Karpas-422 (cell line): ENCODE data around the gene AGO3. TPM values are rescaled to one million over a fixed set of nuclear protein-coding genes. Genes with fewer than 3 reads are reported as not detected.

ENCODE experiments used
- DNase-seq: peaks from one replicate; pipeline ENCODE4 v3.0.0-alpha.2; 2015
- H2AFZ ChIP-seq: fragments of 200-600 bp; sonication (generic); 2 replicates; pipeline ENCODE4 v1.6.1; 2014; ENCODE audit warnings: antibody characterized with exemption, low read length, mixed read lengths
- H3K27ac ChIP-seq: fragments of 200-600 bp; sonication (generic); 2 replicates; pipeline ENCODE4 v1.5.1; 2014; ENCODE audit warnings: mild to moderate bottlenecking, low read length, moderate library complexity
- H3K27me3 ChIP-seq: fragments of 200-600 bp; sonication (generic); 2 replicates; pipeline ENCODE4 v1.6.1; 2014; ENCODE audit warnings: low read length, mixed read lengths
- H3K36me3 ChIP-seq: fragments of 200-600 bp; sonication (generic); 2 replicates; pipeline ENCODE4 v1.6.1; 2014; ENCODE audit warnings: low read length, mixed read lengths; ENCODE audit not compliant: insufficient read depth
- H3K4me1 ChIP-seq: fragments of 200-600 bp; sonication (generic); 2 replicates; pipeline ENCODE4 v1.6.1; 2014; ENCODE audit warnings: mild to moderate bottlenecking, low read length, mixed read lengths
- H3K4me2 ChIP-seq: fragments of 200-600 bp; sonication (generic); 2 replicates; pipeline ENCODE4 v1.6.1; 2014; ENCODE audit warnings: low read length, low read depth, mild to moderate bottlenecking; ENCODE audit not compliant: poor library complexity, severe bottlenecking
- H3K4me3 ChIP-seq: fragments of 200-600 bp; sonication (generic); 2 replicates; pipeline ENCODE4 v1.5.1; 2014; ENCODE audit warnings: mild to moderate bottlenecking, antibody characterized with exemption, low read length, mixed read lengths
- H3K79me2 ChIP-seq: fragments of 200-600 bp; sonication (generic); 2 replicates; pipeline ENCODE4 v1.6.1; 2014; ENCODE audit warnings: mild to moderate bottlenecking, low read length, mixed read lengths
- H3K9ac ChIP-seq: fragments of 200-600 bp; sonication (generic); 2 replicates; pipeline ENCODE4 v1.6.0; 2014; ENCODE audit warnings: low read length
- H3K9me2 ChIP-seq: fragments of 200-600 bp; sonication (generic), shearing (Covaris generic); replicated peaks from 2 replicates; pipeline ENCODE4 v1.6.0; 2014; ENCODE audit warnings: mild to moderate bottlenecking, low read length, moderate library complexity; ENCODE audit not compliant: insufficient read depth
- H3K9me3 ChIP-seq: fragments of 300-700, 200-600 bp; sonication (generic); 2 replicates; pipeline ENCODE4 v1.6.1; 2014; ENCODE audit warnings: low read length, mixed read lengths
- H4K20me1 ChIP-seq: fragments of 200-600 bp; sonication (generic); 2 replicates; pipeline ENCODE4 v1.6.1; 2014; ENCODE audit warnings: mild to moderate bottlenecking, antibody characterized with exemption, low read length, low read depth; ENCODE audit not compliant: insufficient read depth
- total RNA-seq: library from RNA; depleted of rRNA; stranded (reverse); fragments of >200 nt; shearing (Covaris generic); gene quantifications from 2 replicates; pipeline ENCODE4 v1.2.3, GENCODE V29; 2014; ENCODE audit warnings: low replicate concordance

AGO3 gene
- total RNA-seq, 1 experiment from 2014 or later: 46.8 TPM

DNA sequence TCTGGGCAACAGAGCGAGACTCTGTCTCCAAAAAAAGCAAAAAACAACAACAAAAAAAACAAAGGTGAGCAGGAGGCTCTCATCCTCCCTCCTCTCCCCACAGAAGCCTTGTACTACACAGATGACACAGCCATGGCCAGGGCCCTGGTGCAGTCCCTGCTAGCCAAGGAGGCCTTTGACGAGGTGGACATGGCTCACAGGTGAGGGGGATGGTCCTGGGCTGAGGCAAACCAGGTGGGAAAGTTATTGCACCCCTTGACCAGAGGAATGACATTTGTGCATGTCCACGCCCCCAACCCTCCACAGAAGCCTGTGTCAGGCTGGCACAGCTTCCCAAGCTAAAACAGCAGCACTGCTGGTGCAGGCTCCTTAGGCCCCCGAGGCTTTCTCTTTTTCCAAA, 160.2 kb downstream of the AGO3 start:
- Histone ChIP-seq H3K4me1 (peaks cover 22% of the 10 kb centered on the region), H2AFZ (no peak overlapping the region), H3K4me3 (no peak overlapping the region), H3K9ac (no peak overlapping the region), H4K20me1 (0 out of 2 replicates have a peak, but pooled peaks cover 13% of the 10 kb centered on the region), H3K36me3 (peaks cover 8% of the 10 kb centered on the region; the same call in 1 of the 2 replicates), H3K4me2 (no peak overlapping the region), H3K9me3 (no peaks in the 10 kb centered on the region), H3K27ac (no peak overlapping the region), H3K27me3 (no peaks in the 10 kb centered on the region), H3K9me2 (no peaks in the 10 kb centered on the region), H3K79me2 (peaks cover 22% of the 10 kb centered on the region)
- no peak for DNase-seq

DNA sequence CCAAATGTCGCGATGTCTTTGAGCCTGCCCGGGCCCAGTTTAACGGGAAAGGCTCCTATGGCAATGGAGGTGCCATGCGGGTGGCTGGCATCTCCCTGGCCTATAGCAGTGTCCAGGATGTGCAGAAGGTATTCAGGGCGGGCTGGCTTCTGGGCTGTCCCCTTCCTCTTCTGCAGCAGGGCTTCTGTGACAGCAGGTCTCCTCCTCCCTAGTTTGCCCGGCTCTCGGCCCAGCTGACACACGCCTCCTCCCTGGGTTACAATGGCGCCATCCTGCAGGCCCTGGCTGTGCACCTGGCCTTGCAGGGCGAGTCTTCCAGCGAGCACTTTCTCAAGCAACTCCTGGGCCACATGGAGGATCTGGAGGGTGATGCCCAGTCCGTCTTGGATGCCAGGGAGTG, 160.8 kb downstream of the AGO3 start:
- no peaks in the 10 kb centered on the region for H3K9me3 ChIP-seq
- no peak overlapping the region for H3K4me3 ChIP-seq
- H3K4me1 ChIP-seq: peaks cover 27% of the 10 kb centered on the region
- no peak overlapping the region for H3K9ac ChIP-seq
- H2AFZ ChIP-seq: no peak overlapping the region
- peaks cover 22% of the 10 kb centered on the region for H3K79me2 ChIP-seq
- no peak overlapping the region for H3K27ac ChIP-seq
- no peak for DNase-seq
- H4K20me1 ChIP-seq: 0 out of 2 replicates have a peak, but pooled peaks cover 13% of the 10 kb centered on the region
- H3K9me2 ChIP-seq: no peaks in the 10 kb centered on the region
- H3K4me2 ChIP-seq: no peak overlapping the region
- H3K27me3 ChIP-seq: no peaks in the 10 kb centered on the region
- peaks cover 8% of the 10 kb centered on the region; the same call in 1 of the 2 replicates for H3K36me3 ChIP-seq

DNA sequence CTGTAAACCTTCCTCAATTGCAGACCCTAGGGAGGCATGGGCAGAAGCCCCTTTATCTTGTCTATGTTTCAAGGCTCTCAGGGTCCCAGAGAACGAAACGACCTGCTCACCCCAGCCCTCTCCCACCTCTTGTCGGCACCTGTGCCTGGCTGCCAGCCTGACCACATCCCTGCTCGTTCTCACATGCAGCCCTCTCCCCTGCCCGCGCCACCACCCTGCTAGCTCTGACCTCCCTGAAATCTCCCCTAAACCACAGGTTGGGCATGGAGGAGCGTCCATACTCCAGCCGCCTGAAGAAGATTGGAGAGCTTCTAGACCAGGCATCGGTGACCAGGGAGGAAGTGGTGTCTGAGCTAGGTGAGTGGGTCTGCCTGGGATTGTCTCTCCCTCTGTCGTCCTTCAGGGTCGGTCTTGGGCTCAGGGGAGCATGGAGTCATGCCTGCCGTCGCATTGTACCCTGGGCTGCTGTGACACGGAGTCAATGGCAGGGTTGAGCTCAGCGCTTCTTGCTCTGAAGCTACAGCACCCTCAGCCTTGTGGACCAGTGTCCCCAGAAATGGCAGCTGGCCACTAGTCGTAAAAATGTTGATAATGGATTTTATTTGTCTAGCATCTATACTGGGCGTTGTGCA, 161.4 kb downstream of the AGO3 start:
- DNase-seq: no peak
- no peak overlapping the region for H2AFZ ChIP-seq
- no peaks in the 10 kb centered on the region for H3K9me2 ChIP-seq
- no peak overlapping the region for H3K4me3 ChIP-seq
- peaks cover 8% of the 10 kb centered on the region; the same call in 1 of the 2 replicates for H3K36me3 ChIP-seq
- H4K20me1 ChIP-seq: 0 out of 2 replicates have a peak, but pooled peaks cover 13% of the 10 kb centered on the region
- no peak overlapping the region for H3K4me2 ChIP-seq
- H3K79me2 ChIP-seq: peaks cover 22% of the 10 kb centered on the region
- no peak overlapping the region for H3K27ac ChIP-seq
- peaks cover 27% of the 10 kb centered on the region for H3K4me1 ChIP-seq
- no peaks in the 10 kb centered on the region for H3K9me3 ChIP-seq
- no peaks in the 10 kb centered on the region for H3K27me3 ChIP-seq
- H3K9ac ChIP-seq: no peak overlapping the region

DNA sequence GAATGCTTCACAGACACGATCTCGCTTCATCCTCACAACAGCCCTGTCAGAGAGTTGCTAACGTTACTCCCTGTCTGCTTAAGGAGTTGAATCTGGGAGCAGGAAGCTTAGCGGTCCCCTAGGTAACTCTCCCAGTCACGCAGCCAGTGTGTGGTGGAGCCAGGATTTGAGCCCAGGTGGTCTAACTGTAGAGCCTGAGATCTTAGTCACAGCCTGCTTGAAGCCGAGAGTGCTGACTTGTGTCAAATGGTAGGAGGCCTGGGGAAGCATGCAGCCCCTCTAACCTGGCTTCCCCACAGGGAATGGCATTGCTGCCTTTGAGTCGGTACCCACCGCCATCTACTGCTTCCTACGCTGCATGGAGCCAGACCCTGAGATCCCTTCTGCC, 161.9 kb downstream of the AGO3 start:
- H2AFZ ChIP-seq: no peak overlapping the region
- peaks cover 27% of the 10 kb centered on the region for H3K4me1 ChIP-seq
- no peaks in the 10 kb centered on the region for H3K27me3 ChIP-seq
- no peak overlapping the region for H3K27ac ChIP-seq
- H3K9me3 ChIP-seq: no peaks in the 10 kb centered on the region
- H4K20me1 ChIP-seq: 0 out of 2 replicates have a peak, but pooled peaks cover 13% of the 10 kb centered on the region
- peaks cover 22% of the 10 kb centered on the region for H3K79me2 ChIP-seq
- no peak overlapping the region for H3K9ac ChIP-seq
- H3K36me3 ChIP-seq: peaks cover 8% of the 10 kb centered on the region; the same call in 1 of the 2 replicates
- no peaks in the 10 kb centered on the region for H3K9me2 ChIP-seq
- DNase-seq: no peak
- H3K4me3 ChIP-seq: no peak overlapping the region
- H3K4me2 ChIP-seq: no peak overlapping the region

DNA sequence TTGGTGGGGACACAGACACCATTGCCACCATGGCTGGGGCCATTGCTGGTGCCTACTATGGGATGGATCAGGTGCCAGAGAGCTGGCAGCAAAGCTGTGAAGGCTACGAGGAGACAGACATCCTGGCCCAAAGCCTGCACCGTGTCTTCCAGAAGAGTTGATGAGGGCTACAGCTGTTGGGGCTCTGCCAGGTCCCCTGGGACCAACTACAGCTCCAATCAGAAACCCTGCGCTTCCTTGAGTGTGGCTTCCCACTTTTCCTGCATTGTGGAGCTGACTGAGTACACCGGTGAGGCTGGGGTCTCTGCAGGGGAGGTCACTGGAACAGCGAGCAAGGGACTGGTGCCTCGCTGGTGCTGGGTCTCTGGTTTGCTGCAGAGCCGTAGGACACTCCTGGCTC, 162.3 kb downstream of the AGO3 start:
- H3K9me3 ChIP-seq: no peaks in the 10 kb centered on the region
- H2AFZ ChIP-seq: no peak overlapping the region
- peaks cover 8% of the 10 kb centered on the region; the same call in 1 of the 2 replicates for H3K36me3 ChIP-seq
- H3K4me1 ChIP-seq: peaks cover 23% of the 10 kb centered on the region
- no peak overlapping the region for H3K27ac ChIP-seq
- no peaks in the 10 kb centered on the region for H3K9me2 ChIP-seq
- 0 out of 2 replicates have a peak, but pooled peaks cover 13% of the 10 kb centered on the region for H4K20me1 ChIP-seq
- no peak overlapping the region for H3K9ac ChIP-seq
- no peaks in the 10 kb centered on the region for H3K27me3 ChIP-seq
- H3K4me2 ChIP-seq: no peak overlapping the region
- H3K4me3 ChIP-seq: no peak overlapping the region
- H3K79me2 ChIP-seq: peaks cover 22% of the 10 kb centered on the region
- no peak for DNase-seq

DNA sequence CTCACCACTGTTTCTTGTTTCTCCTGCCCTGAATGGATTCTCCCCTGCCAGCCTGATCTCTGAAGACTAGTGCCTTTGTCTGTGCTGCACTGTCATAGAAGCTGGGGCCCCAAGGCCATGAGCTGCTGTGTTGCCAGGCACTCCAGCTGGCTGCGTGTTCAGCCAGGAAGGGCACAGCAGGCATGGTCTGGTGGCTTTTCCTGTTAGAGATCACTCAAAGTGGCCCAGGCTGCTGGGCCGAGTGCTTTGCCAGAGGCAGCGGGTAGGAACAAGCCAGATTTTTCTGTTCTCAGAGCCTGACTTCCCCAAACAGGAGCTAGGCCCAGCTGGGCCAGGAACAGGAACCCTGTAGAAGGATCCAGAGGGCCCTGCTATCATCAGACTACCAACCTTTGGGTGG, 163.0 kb downstream of the AGO3 start:
- H2AFZ ChIP-seq: no peak overlapping the region
- no peaks in the 10 kb centered on the region for H3K27me3 ChIP-seq
- no peak overlapping the region for H3K4me3 ChIP-seq
- H3K4me1 ChIP-seq: peaks cover 20% of the 10 kb centered on the region
- peaks cover 21% of the 10 kb centered on the region for H3K79me2 ChIP-seq
- H3K9me3 ChIP-seq: no peaks in the 10 kb centered on the region
- H3K27ac ChIP-seq: no peak overlapping the region
- H3K9ac ChIP-seq: no peak overlapping the region
- no peak for DNase-seq
- H3K36me3 ChIP-seq: peaks cover 8% of the 10 kb centered on the region; the same call in 1 of the 2 replicates
- H4K20me1 ChIP-seq: 0 out of 2 replicates have a peak, but pooled peaks cover 13% of the 10 kb centered on the region
- H3K4me2 ChIP-seq: no peak overlapping the region
- no peaks in the 10 kb centered on the region for H3K9me2 ChIP-seq

DNA sequence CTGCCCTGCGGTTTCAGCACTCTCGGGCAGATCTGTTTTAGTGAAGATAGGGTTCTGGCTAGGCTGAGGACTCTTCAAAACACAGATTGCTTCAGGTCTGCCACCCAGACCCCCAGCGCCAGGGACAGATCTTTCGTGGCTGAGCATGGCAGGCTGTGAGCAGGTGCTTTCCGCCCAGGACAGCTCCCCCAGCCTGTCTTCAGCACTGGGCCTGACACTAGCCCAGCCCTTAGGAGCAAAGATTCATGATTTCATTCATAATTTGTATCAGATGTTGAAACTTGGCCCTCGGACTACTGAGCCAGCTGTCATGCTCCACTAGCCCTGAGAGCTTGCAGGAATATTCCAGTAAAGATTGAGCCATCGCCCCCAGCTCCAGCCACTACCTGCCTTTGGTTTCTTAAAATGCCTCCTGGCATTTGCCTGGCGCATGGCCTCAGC, 163.7 kb downstream of the AGO3 start:
- H3K27ac ChIP-seq: no peak overlapping the region
- no peak for DNase-seq
- H3K4me1 ChIP-seq: peaks cover 19% of the 10 kb centered on the region
- H3K4me2 ChIP-seq: no peak overlapping the region
- 0 out of 2 replicates have a peak, but pooled peaks cover 10% of the 10 kb centered on the region for H4K20me1 ChIP-seq
- peaks cover 14% of the 10 kb centered on the region for H3K79me2 ChIP-seq
- no peak overlapping the region for H3K9ac ChIP-seq
- H3K9me3 ChIP-seq: no peaks in the 10 kb centered on the region
- H3K9me2 ChIP-seq: no peaks in the 10 kb centered on the region
- peaks cover 8% of the 10 kb centered on the region; the same call in 1 of the 2 replicates for H3K36me3 ChIP-seq
- no peak overlapping the region for H2AFZ ChIP-seq
- no peak overlapping the region for H3K4me3 ChIP-seq
- no peaks in the 10 kb centered on the region for H3K27me3 ChIP-seq

DNA sequence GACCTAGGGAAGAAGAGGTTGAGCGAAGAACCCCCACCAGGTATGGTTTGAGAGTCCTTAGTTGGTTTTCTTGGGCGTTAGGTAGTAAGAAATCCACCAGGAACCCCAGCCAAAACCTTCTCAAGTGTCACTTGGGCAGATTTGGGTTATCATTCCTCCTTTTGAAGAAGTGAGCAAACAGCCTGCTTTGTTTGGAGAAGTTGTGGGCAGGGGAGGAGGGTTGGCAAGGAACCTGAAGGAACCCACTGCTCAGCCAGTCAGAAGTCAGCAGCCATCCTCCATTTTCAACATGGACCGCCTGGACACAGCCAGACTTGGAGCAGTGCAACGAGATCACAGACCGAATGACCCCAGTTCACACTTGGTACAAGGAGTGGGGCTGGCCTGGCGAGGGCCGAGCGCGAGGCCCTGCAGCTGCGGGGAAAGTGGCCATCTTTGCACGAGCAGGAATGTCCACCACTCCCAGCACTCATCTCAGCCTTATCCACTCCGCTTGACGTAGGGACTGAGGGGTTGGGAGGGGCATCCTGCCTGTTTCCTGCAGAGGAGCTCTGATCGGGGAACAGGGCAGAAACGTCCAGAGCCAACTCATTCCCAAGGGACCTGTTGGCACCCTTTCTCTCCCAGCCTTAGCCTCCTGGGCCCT, 165.0 kb downstream of the AGO3 start:
- no peak overlapping the region for H3K4me2 ChIP-seq
- H3K4me1 ChIP-seq: peaks cover 14% of the 10 kb centered on the region
- no peaks in the 10 kb centered on the region for H3K9me3 ChIP-seq
- no peaks in the 10 kb centered on the region for H3K27me3 ChIP-seq
- H4K20me1 ChIP-seq: 0 out of 2 replicates have a peak, but pooled peaks cover 9% of the 10 kb centered on the region
- no peak overlapping the region for H3K4me3 ChIP-seq
- no peak for DNase-seq
- H3K27ac ChIP-seq: no peak overlapping the region
- peaks cover 8% of the 10 kb centered on the region; the same call in 1 of the 2 replicates for H3K36me3 ChIP-seq
- no peak overlapping the region for H2AFZ ChIP-seq
- H3K9ac ChIP-seq: no peak overlapping the region
- 0 out of 2 replicates have a peak, but pooled peaks cover 3% of the 10 kb centered on the region for H3K79me2 ChIP-seq
- no peaks in the 10 kb centered on the region for H3K9me2 ChIP-seq
